Keratinocyte (primary cell): ENCODE data around the gene ZMIZ1. TPM values are rescaled to one million over a fixed set of nuclear protein-coding genes. Genes with fewer than 3 reads are reported as not detected.

ENCODE experiments used
- DNase-seq: peaks from one replicate; pipeline ENCODE4 v3.0.0-alpha.2; 2011; ENCODE audit warnings: low read depth, missing footprints, low spot score
- FAIRE-seq: peaks from 2 replicates; lab custom pipeline; 2011; peaks lifted over from hg19 to GRCh38; lab: Jason Lieb, UNC
- H2AFZ ChIP-seq: 2 replicates; pipeline ENCODE4 v1.6.0; 2012; ENCODE audit warnings: low read length, control low read depth, inconsistent platforms; ENCODE audit not compliant: control insufficient read depth
- H3K27ac ChIP-seq: 2 replicates; pipeline ENCODE4 v1.5.1; 2011; ENCODE audit warnings: low read length; ENCODE audit not compliant: control insufficient read depth, insufficient read depth
- H3K27me3 ChIP-seq: 3 replicates; pipeline ENCODE4 v1.6.0; 2011; ENCODE audit warnings: low read length; ENCODE audit not compliant: control insufficient read depth, insufficient read depth; ENCODE audit errors: extremely low read depth
- H3K36me3 ChIP-seq, 2 experiments: 2 replicates in 1 of 2; 3 replicates in 1 of 2; pipeline ENCODE4 v1.5.1; 2011; ENCODE audit warnings: low read length in 2 of 2, mild to moderate bottlenecking in 1 of 2; ENCODE audit not compliant: control insufficient read depth in 2 of 2, insufficient read depth in 2 of 2; ENCODE audit errors: extremely low read depth in 1 of 2
- H3K4me1 ChIP-seq: 3 replicates; pipeline ENCODE4 v1.5.1; 2011; ENCODE audit warnings: low read length; ENCODE audit not compliant: control insufficient read depth, insufficient read depth; ENCODE audit errors: extremely low read depth
- H3K4me2 ChIP-seq: 3 replicates; pipeline ENCODE4 v1.6.0; 2011; ENCODE audit warnings: low read depth, low read length; ENCODE audit not compliant: control insufficient read depth, insufficient read depth; ENCODE audit errors: extremely low read depth
- H3K4me3 ChIP-seq, 3 experiments: fragments of 200-600 bp in 1 of 3; sonication (generic) in 1 of 3; 2 replicates in 2 of 3; 3 replicates in 1 of 3; pipeline ENCODE4 v1.5.1; 2011 to 2016; ENCODE audit warnings: low read length in 3 of 3, mild to moderate bottlenecking in 3 of 3, control low read depth in 2 of 3, inconsistent platforms in 1 of 3, low read depth in 1 of 3, mixed read lengths in 1 of 3, mixed run types in 1 of 3, moderate library complexity in 1 of 3; ENCODE audit not compliant: control insufficient read depth in 2 of 3, insufficient read depth in 2 of 3; ENCODE audit errors: extremely low read depth in 1 of 3
- H3K79me2 ChIP-seq: 2 replicates; pipeline ENCODE4 v1.6.0; 2012; ENCODE audit warnings: low read length; ENCODE audit not compliant: control insufficient read depth, insufficient read depth
- H3K9ac ChIP-seq: 3 replicates; pipeline ENCODE4 v1.6.0; 2011; ENCODE audit warnings: low read length; ENCODE audit not compliant: control insufficient read depth, insufficient read depth; ENCODE audit errors: extremely low read depth
- H3K9me1 ChIP-seq: 3 replicates; pipeline ENCODE4 v1.6.0; 2011; ENCODE audit warnings: low read length; ENCODE audit not compliant: control insufficient read depth, insufficient read depth; ENCODE audit errors: extremely low read depth
- H3K9me3 ChIP-seq: 2 replicates; pipeline ENCODE4 v1.5.1; 2012; ENCODE audit warnings: low read depth, low read length; ENCODE audit not compliant: control insufficient read depth
- H4K20me1 ChIP-seq: 3 replicates; pipeline ENCODE4 v1.6.0; 2011; ENCODE audit warnings: low read length; ENCODE audit not compliant: control insufficient read depth, insufficient read depth; ENCODE audit errors: extremely low read depth
- EZH2 ChIP-seq: IDR thresholded peaks from one replicate; pipeline ENCODE4 v1.6.1; 2012; ENCODE audit warnings: inconsistent platforms, mild to moderate bottlenecking, low read length, moderate library complexity
- dilution Hi-C: fragments of 300-500 bp; cut with MboI; formaldehyde crosslinking; loops from one replicate; pipeline ENCODE4 v1.7.0; 2020; ENCODE audit warnings: low sequenced_read_pairs; ENCODE audit not compliant: extremely low pct_ligation_motif_present
- polyA plus RNA-seq, 5 experiments: library from polyadenylated mRNA; depleted of rRNA in 3 of 5; stranded (reverse) in 3 of 5; stranded (forward) in 1 of 5; unstranded in 1 of 5; fragments of >200 nt; gene quantifications; 1 replicate in 1 of 5; 2 replicates in 3 of 5; 3 replicates in 1 of 5; pipeline versions ENCODE4 v1.2.1 to v1.2.3, GENCODE V29; 2011 to 2012; ENCODE audit warnings: missing spikeins in 2 of 5, low read depth in 1 of 5, low replicate concordance in 1 of 5
- TF ChIP-seq, protein P1 (sequence below), 3 experiments: IDR thresholded peaks in 1 of 3; conservative IDR thresholded peaks in 1 of 3; optimal IDR thresholded peaks in 1 of 3; 2 replicates in 2 of 3; 3 replicates in 1 of 3; pipeline versions ENCODE3 to v1.5.1; 2011; ENCODE audit warnings: low read length in 3 of 3, mild to moderate bottlenecking in 3 of 3, moderate library complexity in 2 of 3, control low read depth in 1 of 3, inconsistent platforms in 1 of 3; ENCODE audit not compliant: insufficient read depth in 2 of 3; ENCODE audit errors: extremely low read depth in 1 of 3

Gene ZMIZ1
- polyA plus RNA-seq, 1 donor (not counting 4 experiments of a cell fraction or from before 2014, with no cell fraction given): 1.8 TPM

DNA sequence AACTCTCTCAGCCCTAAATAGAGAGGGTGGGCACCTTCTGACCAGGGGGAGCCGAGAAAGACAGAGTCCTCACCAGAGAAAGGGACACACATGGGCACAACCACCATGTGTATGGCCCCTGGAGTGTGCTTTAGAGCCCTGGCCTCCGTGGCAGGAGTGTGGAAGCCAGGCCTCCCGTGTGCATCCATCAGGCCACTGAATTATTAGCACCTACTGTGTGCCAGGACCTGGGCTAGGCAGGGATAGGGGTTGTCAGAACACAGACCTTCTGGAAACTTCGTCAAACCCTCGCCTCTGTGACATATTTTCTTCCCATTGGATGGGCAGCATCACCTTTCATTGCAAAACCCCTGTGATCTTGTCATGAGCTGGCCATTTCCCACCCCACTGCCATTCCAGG is 78.5 kb downstream of the ZMIZ1 start:
- Histone ChIP-seq H3K27ac (no peak overlapping the region), H2AFZ (no peak overlapping the region), H3K9ac (no peak overlapping the region), H3K36me3 (peaks cover 0 to 3% of the 10 kb centered on the region in 2 experiments), H3K79me2 (no peaks in the 10 kb centered on the region), H3K4me2 (no peak overlapping the region), H3K4me3 (no peak overlapping the region), H3K9me3 (no peaks in the 10 kb centered on the region), H3K4me1 (peaks cover 53% of the 10 kb centered on the region), H3K9me1 (peaks cover 3% of the 10 kb centered on the region), H3K27me3 (no peaks in the 10 kb centered on the region), H4K20me1 (no peaks in the 10 kb centered on the region)
- dilution Hi-C loops: no loop called here
- DNase-seq (no peak), FAIRE-seq (no peak)
- TF ChIP-seq EZH2: no peak
- TF ChIP-seq, protein P1, sequence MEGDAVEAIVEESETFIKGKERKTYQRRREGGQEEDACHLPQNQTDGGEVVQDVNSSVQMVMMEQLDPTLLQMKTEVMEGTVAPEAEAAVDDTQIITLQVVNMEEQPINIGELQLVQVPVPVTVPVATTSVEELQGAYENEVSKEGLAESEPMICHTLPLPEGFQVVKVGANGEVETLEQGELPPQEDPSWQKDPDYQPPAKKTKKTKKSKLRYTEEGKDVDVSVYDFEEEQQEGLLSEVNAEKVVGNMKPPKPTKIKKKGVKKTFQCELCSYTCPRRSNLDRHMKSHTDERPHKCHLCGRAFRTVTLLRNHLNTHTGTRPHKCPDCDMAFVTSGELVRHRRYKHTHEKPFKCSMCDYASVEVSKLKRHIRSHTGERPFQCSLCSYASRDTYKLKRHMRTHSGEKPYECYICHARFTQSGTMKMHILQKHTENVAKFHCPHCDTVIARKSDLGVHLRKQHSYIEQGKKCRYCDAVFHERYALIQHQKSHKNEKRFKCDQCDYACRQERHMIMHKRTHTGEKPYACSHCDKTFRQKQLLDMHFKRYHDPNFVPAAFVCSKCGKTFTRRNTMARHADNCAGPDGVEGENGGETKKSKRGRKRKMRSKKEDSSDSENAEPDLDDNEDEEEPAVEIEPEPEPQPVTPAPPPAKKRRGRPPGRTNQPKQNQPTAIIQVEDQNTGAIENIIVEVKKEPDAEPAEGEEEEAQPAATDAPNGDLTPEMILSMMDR (optimal IDR thresholded peaks at IDR 0.05 in 1 of 3, IDR thresholded peaks at IDR 0.05 in 1 of 3, conservative IDR thresholded peaks at IDR 0.05 in 1 of 3; ENCODE audit: extremely low read depth in 1 of 3, insufficient read depth in 2 of 3, low read length in 3 of 3): no peak

DNA sequence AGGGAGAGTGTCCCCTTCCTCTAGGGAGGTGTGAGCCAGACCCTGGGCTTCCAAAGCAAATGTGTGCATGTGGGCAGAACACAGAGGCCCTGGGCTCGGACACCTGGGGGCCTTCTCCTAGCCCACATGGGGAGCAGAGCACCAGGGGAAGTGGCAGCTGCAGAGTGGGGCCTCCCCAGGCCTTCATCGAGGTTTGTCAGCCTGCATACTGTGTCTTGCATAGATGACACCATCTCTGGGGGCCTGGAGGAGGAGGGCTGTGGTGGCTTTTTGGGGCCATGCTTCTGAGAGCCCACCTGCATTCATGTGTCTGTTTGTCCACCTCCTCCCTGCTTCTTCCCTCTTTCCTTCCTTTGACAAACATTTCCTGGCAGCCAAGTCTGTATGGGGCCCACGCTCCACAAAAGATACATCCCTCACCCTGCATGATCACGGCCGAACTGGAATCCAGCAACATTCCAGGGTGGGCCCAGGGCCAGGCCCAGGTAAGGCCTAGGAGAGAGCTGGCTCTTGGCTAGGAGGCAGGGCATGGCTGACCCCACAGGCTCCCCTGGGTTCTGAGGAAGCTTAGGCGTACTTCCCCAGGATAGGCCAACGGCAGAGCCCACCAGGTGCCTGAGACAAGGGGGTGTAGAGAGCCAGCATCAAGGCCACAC is 79.2 kb downstream of the ZMIZ1 start:
- Histone ChIP-seq H3K9me3 (no peaks in the 10 kb centered on the region), H3K4me1 (peaks cover 59% of the 10 kb centered on the region), H3K27me3 (no peaks in the 10 kb centered on the region), H3K4me3 (no peak overlapping the region), H3K79me2 (no peaks in the 10 kb centered on the region), H3K9ac (no peak overlapping the region), H3K9me1 (peaks cover 3% of the 10 kb centered on the region), H3K36me3 (peaks cover 0 to 3% of the 10 kb centered on the region in 2 experiments), H2AFZ (no peak overlapping the region), H4K20me1 (no peaks in the 10 kb centered on the region), H3K4me2 (no peak overlapping the region), H3K27ac (no peak overlapping the region)
- dilution Hi-C loops: no loop called here
- FAIRE-seq (no peak), DNase-seq (no peak)
- TF ChIP-seq, protein P1 (optimal IDR thresholded peaks at IDR 0.05 in 1 of 3, IDR thresholded peaks at IDR 0.05 in 1 of 3, conservative IDR thresholded peaks at IDR 0.05 in 1 of 3; ENCODE audit: extremely low read depth in 1 of 3, insufficient read depth in 2 of 3, low read length in 3 of 3): no peak
- no peak for TF ChIP-seq EZH2
